IMR-90 (cell line): ENCODE results near the gene MEPE. TPM values are rescaled to one million over a fixed set of nuclear protein-coding genes. Genes with fewer than 3 reads are reported as not detected.

ENCODE experiments used
- ATAC-seq: fragments of 200-7000 bp; cut with Tn5 transposase; 2 replicates; pipeline ENCODE4 v1.9.1; 2020; ENCODE audit warnings: low read depth, mild to moderate bottlenecking, moderate library complexity
- BruUV-seq: library from RNA; stranded (reverse); fragments of 400-500 nt; replicated peaks from 2 replicates; lab custom pipeline; 2021; lab: Mats Ljungman, UMichigan
- CTCF ChIA-PET: fragments of 300-600 bp; formaldehyde crosslinking; extraction: SDS; loops from one replicate; lab custom pipeline; 2021; ENCODE audit warnings: antibody characterized with exemption; lab: Yijun Ruan, JAX
- POLR2A ChIA-PET: fragments of 300-600 bp; sonication (Branson Sonifier 250); formaldehyde crosslinking; loops from one replicate; lab custom pipeline; 2022; ENCODE audit warnings: antibody characterized with exemption; ENCODE audit not compliant: unreplicated experiment; lab: Charles Lee
- DNase-seq: peaks from one replicate; pipeline ENCODE4 v3.0.0; 2013
- H2AFZ ChIP-seq: replicated peaks from 2 replicates; pipeline ENCODE3; 2013; ENCODE audit warnings: low read length, mild to moderate bottlenecking; ENCODE audit not compliant: poor library complexity
- H2AK5ac ChIP-seq: 2 replicates; pipeline ENCODE4 v1.6.1; 2013; ENCODE audit warnings: low read depth, low read length, inconsistent platforms
- H2AK9ac ChIP-seq: replicated peaks from 2 replicates; pipeline ENCODE3; 2013; ENCODE audit warnings: mild to moderate bottlenecking, low read depth, low read length, moderate library complexity; ENCODE audit not compliant: poor library complexity
- H2BK120ac ChIP-seq: 2 replicates; pipeline ENCODE4 v1.6.1; 2013; ENCODE audit warnings: low read depth, low read length, inconsistent platforms
- H2BK15ac ChIP-seq: 3 replicates; pipeline ENCODE4 v1.6.1; 2013; ENCODE audit warnings: low read depth, low read length, inconsistent platforms
- H2BK20ac ChIP-seq: 2 replicates; pipeline ENCODE4 v1.6.1; 2013; ENCODE audit warnings: low read depth, mild to moderate bottlenecking, inconsistent platforms, low read length, moderate library complexity
- H2BK5ac ChIP-seq: 2 replicates; pipeline ENCODE4 v1.6.1; 2013; ENCODE audit warnings: mild to moderate bottlenecking, low read depth, low read length, inconsistent platforms; ENCODE audit not compliant: poor library complexity, severe bottlenecking
- H3K14ac ChIP-seq: replicated peaks from 2 replicates; pipeline ENCODE4 v1.6.1; 2013; ENCODE audit warnings: low read depth, low read length, inconsistent platforms
- H3K18ac ChIP-seq: 2 replicates; pipeline ENCODE4 v1.6.1; 2013; ENCODE audit warnings: low read depth, low read length, control low read depth
- H3K23ac ChIP-seq: 2 replicates; pipeline ENCODE4 v1.6.1; 2013; ENCODE audit warnings: low read depth, low read length, inconsistent platforms
- H3K27ac ChIP-seq: 2 replicates; pipeline ENCODE4 v1.5.1; 2013; ENCODE audit warnings: mild to moderate bottlenecking, control low read depth, low read length; ENCODE audit not compliant: insufficient read depth
- H3K27me3 ChIP-seq: 2 replicates; pipeline ENCODE4 v1.6.1; 2013; ENCODE audit warnings: low read length; ENCODE audit not compliant: control insufficient read depth, insufficient read depth
- H3K36me3 ChIP-seq: 2 replicates; pipeline ENCODE4 v1.6.1; 2013; ENCODE audit warnings: low read length, mixed read lengths; ENCODE audit not compliant: control insufficient read depth, insufficient read depth
- H3K4ac ChIP-seq: 2 replicates; pipeline ENCODE4 v1.6.1; 2013; ENCODE audit warnings: low read depth, low read length, inconsistent platforms
- H3K4me1 ChIP-seq: 2 replicates; pipeline ENCODE4 v1.6.1; 2013; ENCODE audit warnings: low read length, mixed read lengths; ENCODE audit not compliant: control insufficient read depth, insufficient read depth
- H3K4me2 ChIP-seq: 2 replicates; pipeline ENCODE4 v1.6.1; 2013; ENCODE audit warnings: low read depth, mild to moderate bottlenecking, control low read depth, low read length, moderate library complexity
- H3K4me3 ChIP-seq: 2 replicates; pipeline ENCODE4 v1.5.1; 2013; ENCODE audit warnings: low read depth, mild to moderate bottlenecking, control low read depth, low read length, moderate library complexity; ENCODE audit not compliant: insufficient read depth
- H3K56ac ChIP-seq: 2 replicates; pipeline ENCODE4 v1.6.1; 2013; ENCODE audit warnings: low read length, inconsistent platforms; ENCODE audit not compliant: insufficient read depth; ENCODE audit errors: extremely low read depth
- H3K79me1 ChIP-seq, 2 experiments: 2 replicates each; pipeline ENCODE4 v1.6.1; 2013; ENCODE audit warnings: low read length in 2 of 2, inconsistent platforms in 1 of 2, low read depth in 1 of 2
- H3K9ac ChIP-seq: 2 replicates; pipeline ENCODE4 v1.6.1; 2013; ENCODE audit warnings: low read depth, low read length, control low read depth
- H3K9me1 ChIP-seq: 2 replicates; pipeline ENCODE4 v1.6.1; 2013; ENCODE audit warnings: low read length, inconsistent platforms; ENCODE audit not compliant: insufficient read depth
- H3K9me3 ChIP-seq: 2 replicates; pipeline ENCODE4 v1.6.1; 2013; ENCODE audit warnings: low read length; ENCODE audit not compliant: control insufficient read depth, insufficient read depth
- H4K20me1 ChIP-seq: 2 replicates; pipeline ENCODE4 v1.6.1; 2013; ENCODE audit warnings: low read length, inconsistent platforms; ENCODE audit not compliant: insufficient read depth
- H4K5ac ChIP-seq: 2 replicates; pipeline ENCODE4 v1.6.1; 2013; ENCODE audit warnings: mild to moderate bottlenecking, low read depth, low read length, control low read depth
- H4K8ac ChIP-seq, 2 experiments: 2 replicates each; pipeline ENCODE4 v1.6.1; 2013; ENCODE audit warnings: low read depth in 2 of 2, low read length in 2 of 2, control low read depth in 1 of 2, inconsistent platforms in 1 of 2
- H4K91ac ChIP-seq: 2 replicates; pipeline ENCODE4 v1.6.1; 2013; ENCODE audit warnings: low read depth, low read length, inconsistent platforms; ENCODE audit not compliant: insufficient read depth
- BHLHE40 ChIP-seq: fragments of 150-350 bp; IDR thresholded peaks from 2 replicates; pipeline ENCODE4 v1.6.1; 2016; ENCODE audit warnings: mild to moderate bottlenecking, low read depth, low read length
- CEBPB ChIP-seq: IDR thresholded peaks from 2 replicates; pipeline ENCODE4 v1.6.1; 2012; ENCODE audit warnings: low read depth, low read length, improper control_type of control experiment
- CHD1 ChIP-seq: IDR thresholded peaks from 2 replicates; pipeline ENCODE4 v1.6.1; 2012; ENCODE audit warnings: low read depth, low read length, improper control_type of control experiment
- CTCF ChIP-seq: conservative IDR thresholded peaks from 2 replicates; pipeline ENCODE4 v1.5.1; 2012; ENCODE audit warnings: mild to moderate bottlenecking, low read depth, low read length, improper control_type of control experiment
- FOS ChIP-seq: fragments of 150-350 bp; IDR thresholded peaks from 2 replicates; pipeline ENCODE4 v1.6.1; 2016; ENCODE audit warnings: low read depth, low read length
- MAFK ChIP-seq: IDR thresholded peaks from 2 replicates; pipeline ENCODE4 v1.6.1; 2012; ENCODE audit warnings: low read depth, low read length, improper control_type of control experiment
- MAZ ChIP-seq: IDR thresholded peaks from 2 replicates; pipeline ENCODE4 v1.6.1; 2012; ENCODE audit warnings: low read depth, mild to moderate bottlenecking, low read length, improper control_type of control experiment, moderate library complexity, borderline replicate concordance
- MXI1 ChIP-seq: IDR thresholded peaks from 2 replicates; pipeline ENCODE4 v1.6.1; 2012; ENCODE audit warnings: low read depth, mild to moderate bottlenecking, low read length, moderate library complexity, borderline replicate concordance
- NFE2L2 ChIP-seq: fragments of 150-350 bp; IDR thresholded peaks from 2 replicates; pipeline ENCODE4 v1.6.1; 2016; ENCODE audit warnings: low read depth, mild to moderate bottlenecking, low read length
- POLR2A ChIP-seq: IDR thresholded peaks from 2 replicates; pipeline ENCODE4 v1.6.1; 2012; ENCODE audit warnings: mild to moderate bottlenecking, low read depth, low read length
- RAD21 ChIP-seq: IDR thresholded peaks from 2 replicates; pipeline ENCODE4 v1.6.1; 2012; ENCODE audit warnings: low read length, improper control_type of control experiment
- RCOR1 ChIP-seq: IDR thresholded peaks from 2 replicates; pipeline ENCODE4 v1.6.1; 2012; ENCODE audit warnings: mild to moderate bottlenecking, low read length, improper control_type of control experiment; ENCODE audit not compliant: insufficient replicate concordance
- WGBS, 2 experiments: methylation state at CpG; one replicate each; pipeline versions ENCODE4 v1.1.5 to v1.1.7; 2013; ENCODE audit warnings: missing lambda C conversion rate in 2 of 2; ENCODE audit not compliant: insufficient read length in 1 of 2; ENCODE audit errors: extremely low coverage in 2 of 2; 5-methylcytosine and 5-hydroxymethylcytosine counted together
- dilution Hi-C: fragments of 300-500 bp; cut with HindIII; formaldehyde crosslinking; loops from one replicate; pipeline ENCODE4 v1.14.3; 2018; ENCODE audit warnings: low sequenced_read_pairs; ENCODE audit not compliant: unreplicated experiment
- in situ Hi-C: fragments of 300-500 bp; cut with MboI; formaldehyde crosslinking; loops from 3 replicates; pipeline ENCODE4 v1.14.3; 2019; ENCODE audit warnings: low sequenced_read_pairs, inconsistent platforms, mixed read lengths
- intact Hi-C: fragments of 100-400 bp; cut with micrococcal nuclease; formaldehyde crosslinking; loops from 2 replicates; pipeline ENCODE4 v1.10.0; 2022
- polyA plus RNA-seq, 3 experiments: library from polyadenylated mRNA; depleted of rRNA; stranded (reverse); fragments of >200 nt; gene quantifications; 2 replicates each; pipeline ENCODE4 v1.2.3, GENCODE V29; 2012; ENCODE audit warnings: low replicate concordance in 1 of 3
- total RNA-seq: library from RNA; depleted of rRNA; stranded (reverse); fragments of >200 nt; gene quantifications from 2 replicates; pipeline ENCODE4 v1.2.3, GENCODE V29; 2012
- TF ChIP-seq, protein P1 (sequence below): fragments of 150-350 bp; IDR thresholded peaks from 2 replicates; pipeline ENCODE4 v1.6.1; 2016; ENCODE audit warnings: low read depth, mild to moderate bottlenecking, low read length, moderate library complexity, borderline replicate concordance

MEPE gene
- total and polyA plus RNA-seq, 2 of the 4 experiments (the other 2 are of a cell fraction), result not detected

GRCh38 chr4:87875191-87875590, 42.4 kb downstream of the MEPE start:
- no peak for DNase-seq
- no peak overlapping the region for H3K14ac ChIP-seq
- H3K9ac ChIP-seq, result no peak overlapping the region
- H3K9me3 ChIP-seq, result no peaks in the 10 kb centered on the region
- H3K23ac ChIP-seq, result no peak overlapping the region
- no peak overlapping the region for H2AK5ac ChIP-seq
- no peak overlapping the region for H3K27ac ChIP-seq
- ChIA-PET CTCF (no interaction called here), POLR2A (no interaction called here)
- H3K4ac ChIP-seq, result no peak overlapping the region
- H3K4me3 ChIP-seq, result no peak overlapping the region
- H2AK9ac ChIP-seq, result no peak overlapping the region
- H4K8ac ChIP-seq, result no peak overlapping the region
- H3K18ac ChIP-seq, result no peak overlapping the region
- H4K20me1 ChIP-seq, result no peaks in the 10 kb centered on the region
- in situ Hi-C loops, result no loop called here
- no peak overlapping the region for H4K5ac ChIP-seq
- H3K79me1 ChIP-seq, result no peaks in the 10 kb centered on the region
- H3K9me1 ChIP-seq, result no peaks in the 10 kb centered on the region
- no peak overlapping the region for H2BK20ac ChIP-seq
- no peak overlapping the region for H3K56ac ChIP-seq
- WGBS, 2 experiments, result no CpG with 5 or more reads among the region's 2 CpGs
- no peak for ATAC-seq
- H2AFZ ChIP-seq, result no peak overlapping the region
- no peak overlapping the region for H3K4me2 ChIP-seq
- TF ChIP-seq RCOR1 (no peak), MAZ (no peak), CTCF (no peak), CEBPB (no peak), MXI1 (no peak), NFE2L2 (no peak), CHD1 (no peak), BHLHE40 (no peak), RAD21 (no peak), MAFK (no peak), FOS (no peak), POLR2A (no peak)
- TF ChIP-seq, protein P1, sequence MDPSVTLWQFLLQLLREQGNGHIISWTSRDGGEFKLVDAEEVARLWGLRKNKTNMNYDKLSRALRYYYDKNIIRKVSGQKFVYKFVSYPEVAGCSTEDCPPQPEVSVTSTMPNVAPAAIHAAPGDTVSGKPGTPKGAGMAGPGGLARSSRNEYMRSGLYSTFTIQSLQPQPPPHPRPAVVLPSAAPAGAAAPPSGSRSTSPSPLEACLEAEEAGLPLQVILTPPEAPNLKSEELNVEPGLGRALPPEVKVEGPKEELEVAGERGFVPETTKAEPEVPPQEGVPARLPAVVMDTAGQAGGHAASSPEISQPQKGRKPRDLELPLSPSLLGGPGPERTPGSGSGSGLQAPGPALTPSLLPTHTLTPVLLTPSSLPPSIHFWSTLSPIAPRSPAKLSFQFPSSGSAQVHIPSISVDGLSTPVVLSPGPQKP, result no peak
- H3K36me3 ChIP-seq, result no peaks in the 10 kb centered on the region
- H2BK15ac ChIP-seq, result no peak overlapping the region
- dilution Hi-C loops, result no loop called here
- intact Hi-C loops, result no loop called here
- BruUV-seq, result no TSS peak
- no peaks in the 10 kb centered on the region for H3K27me3 ChIP-seq
- H4K91ac ChIP-seq, result no peak overlapping the region
- H2BK5ac ChIP-seq, result no peak overlapping the region
- no peaks in the 10 kb centered on the region for H3K4me1 ChIP-seq
- no peak overlapping the region for H2BK120ac ChIP-seq
